ENCODE data around the gene CCDC57.

DNA sequence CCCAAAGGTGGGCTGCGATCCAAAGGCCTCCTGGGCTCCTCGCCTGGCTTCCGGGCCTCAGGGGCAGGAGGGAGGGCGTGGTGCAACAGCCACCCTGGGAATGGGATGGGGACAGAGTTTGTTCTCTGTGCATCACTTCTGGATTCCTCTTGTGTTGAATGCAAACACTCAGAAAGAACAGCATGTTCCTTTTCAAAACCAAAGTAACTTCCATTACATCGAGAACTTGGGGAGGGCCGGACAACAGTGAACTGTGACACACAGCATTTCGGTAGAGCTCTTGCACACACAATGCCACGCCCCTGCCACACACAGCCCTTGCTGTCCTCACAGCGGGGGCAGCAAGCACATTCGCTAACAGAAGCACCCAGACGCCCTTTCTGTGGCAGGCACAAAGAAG is 78.5 kb downstream of the CCDC57 start:
- TF ChIP-seq, protein P1, sequence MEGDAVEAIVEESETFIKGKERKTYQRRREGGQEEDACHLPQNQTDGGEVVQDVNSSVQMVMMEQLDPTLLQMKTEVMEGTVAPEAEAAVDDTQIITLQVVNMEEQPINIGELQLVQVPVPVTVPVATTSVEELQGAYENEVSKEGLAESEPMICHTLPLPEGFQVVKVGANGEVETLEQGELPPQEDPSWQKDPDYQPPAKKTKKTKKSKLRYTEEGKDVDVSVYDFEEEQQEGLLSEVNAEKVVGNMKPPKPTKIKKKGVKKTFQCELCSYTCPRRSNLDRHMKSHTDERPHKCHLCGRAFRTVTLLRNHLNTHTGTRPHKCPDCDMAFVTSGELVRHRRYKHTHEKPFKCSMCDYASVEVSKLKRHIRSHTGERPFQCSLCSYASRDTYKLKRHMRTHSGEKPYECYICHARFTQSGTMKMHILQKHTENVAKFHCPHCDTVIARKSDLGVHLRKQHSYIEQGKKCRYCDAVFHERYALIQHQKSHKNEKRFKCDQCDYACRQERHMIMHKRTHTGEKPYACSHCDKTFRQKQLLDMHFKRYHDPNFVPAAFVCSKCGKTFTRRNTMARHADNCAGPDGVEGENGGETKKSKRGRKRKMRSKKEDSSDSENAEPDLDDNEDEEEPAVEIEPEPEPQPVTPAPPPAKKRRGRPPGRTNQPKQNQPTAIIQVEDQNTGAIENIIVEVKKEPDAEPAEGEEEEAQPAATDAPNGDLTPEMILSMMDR (IDR thresholded peaks at IDR 0.05; ENCODE audit: poor library complexity): no peak
- no peak for TF ChIP-seq EZH2 (IDR thresholded peaks at IDR 0.05; ENCODE audit: borderline replicate concordance)

All from hepatocyte (in vitro differentiated cells).